Naive B cell (primary cell): ENCODE results near the gene OPHN1. TPM values are rescaled to one million over a fixed set of nuclear protein-coding genes. Genes with fewer than 3 reads are reported as not detected.
A peak's percentile ranks its signal among the peaks of the same experiment; 100 is the strongest.

Experiments
- ATAC-seq, 2 donors: fragments of 150-1000 bp; cut with Tn5 transposase; 2 replicates each; pipeline ENCODE4 v1.10.0; 2021; ENCODE audit warnings: low read depth in 2 of 2, mild to moderate bottlenecking in 2 of 2, moderate library complexity in 2 of 2
- DNase-seq: peaks from one replicate; pipeline ENCODE4 v3.0.0; 2022
- H3K27ac Mint-ChIP-seq, 6 donors: one replicate each; pipeline ENCODE4 v1.8.0; 2020 to 2022; ENCODE audit warnings: mild to moderate bottlenecking in 6 of 6, mixed read lengths in 6 of 6, moderate library complexity in 5 of 6, inconsistent platforms in 2 of 6
- H3K27me3 Mint-ChIP-seq, 3 donors: one replicate each; pipeline ENCODE4 v1.8.0; 2021 to 2022; ENCODE audit warnings: mixed read lengths in 3 of 3, mild to moderate bottlenecking in 1 of 3
- H3K36me3 Mint-ChIP-seq, 2 donors: one replicate each; pipeline ENCODE4 v1.8.0; 2020 to 2022; ENCODE audit warnings: mixed read lengths in 2 of 2, inconsistent platforms in 1 of 2, mild to moderate bottlenecking in 1 of 2
- H3K4me1 Mint-ChIP-seq, 3 donors: one replicate each; pipeline ENCODE4 v1.8.0; 2020 to 2022; ENCODE audit warnings: mixed read lengths in 3 of 3, inconsistent platforms in 1 of 3, mild to moderate bottlenecking in 1 of 3, moderate library complexity in 1 of 3
- H3K4me3 Mint-ChIP-seq, 8 donors: one replicate each; pipeline ENCODE4 v1.8.0; 2020 to 2022; ENCODE audit warnings: mild to moderate bottlenecking in 8 of 8, mixed read lengths in 8 of 8, moderate library complexity in 8 of 8, inconsistent platforms in 2 of 8
- H3K9me3 Mint-ChIP-seq, 7 donors: one replicate each; pipeline ENCODE4 v1.8.0; 2020 to 2022; ENCODE audit warnings: mixed read lengths in 7 of 7, mild to moderate bottlenecking in 5 of 7, inconsistent platforms in 2 of 7, moderate library complexity in 1 of 7
- polyA plus RNA-seq, 6 donors: library from polyadenylated mRNA; unstranded; fragments of 300-500 nt; fragmentation: Illumina TruSeq; gene quantifications; one replicate each; pipeline ENCODE4 v1.2.3, GENCODE V29; 2021; ENCODE audit warnings: low read depth in 6 of 6

OPHN1 gene, protein sequence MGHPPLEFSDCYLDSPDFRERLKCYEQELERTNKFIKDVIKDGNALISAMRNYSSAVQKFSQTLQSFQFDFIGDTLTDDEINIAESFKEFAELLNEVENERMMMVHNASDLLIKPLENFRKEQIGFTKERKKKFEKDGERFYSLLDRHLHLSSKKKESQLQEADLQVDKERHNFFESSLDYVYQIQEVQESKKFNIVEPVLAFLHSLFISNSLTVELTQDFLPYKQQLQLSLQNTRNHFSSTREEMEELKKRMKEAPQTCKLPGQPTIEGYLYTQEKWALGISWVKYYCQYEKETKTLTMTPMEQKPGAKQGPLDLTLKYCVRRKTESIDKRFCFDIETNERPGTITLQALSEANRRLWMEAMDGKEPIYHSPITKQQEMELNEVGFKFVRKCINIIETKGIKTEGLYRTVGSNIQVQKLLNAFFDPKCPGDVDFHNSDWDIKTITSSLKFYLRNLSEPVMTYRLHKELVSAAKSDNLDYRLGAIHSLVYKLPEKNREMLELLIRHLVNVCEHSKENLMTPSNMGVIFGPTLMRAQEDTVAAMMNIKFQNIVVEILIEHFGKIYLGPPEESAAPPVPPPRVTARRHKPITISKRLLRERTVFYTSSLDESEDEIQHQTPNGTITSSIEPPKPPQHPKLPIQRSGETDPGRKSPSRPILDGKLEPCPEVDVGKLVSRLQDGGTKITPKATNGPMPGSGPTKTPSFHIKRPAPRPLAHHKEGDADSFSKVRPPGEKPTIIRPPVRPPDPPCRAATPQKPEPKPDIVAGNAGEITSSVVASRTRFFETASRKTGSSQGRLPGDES
- under 1 TPM in 1 of 6 donors, not detected in 5; 0.51 TPM for polyA plus RNA-seq

DNA sequence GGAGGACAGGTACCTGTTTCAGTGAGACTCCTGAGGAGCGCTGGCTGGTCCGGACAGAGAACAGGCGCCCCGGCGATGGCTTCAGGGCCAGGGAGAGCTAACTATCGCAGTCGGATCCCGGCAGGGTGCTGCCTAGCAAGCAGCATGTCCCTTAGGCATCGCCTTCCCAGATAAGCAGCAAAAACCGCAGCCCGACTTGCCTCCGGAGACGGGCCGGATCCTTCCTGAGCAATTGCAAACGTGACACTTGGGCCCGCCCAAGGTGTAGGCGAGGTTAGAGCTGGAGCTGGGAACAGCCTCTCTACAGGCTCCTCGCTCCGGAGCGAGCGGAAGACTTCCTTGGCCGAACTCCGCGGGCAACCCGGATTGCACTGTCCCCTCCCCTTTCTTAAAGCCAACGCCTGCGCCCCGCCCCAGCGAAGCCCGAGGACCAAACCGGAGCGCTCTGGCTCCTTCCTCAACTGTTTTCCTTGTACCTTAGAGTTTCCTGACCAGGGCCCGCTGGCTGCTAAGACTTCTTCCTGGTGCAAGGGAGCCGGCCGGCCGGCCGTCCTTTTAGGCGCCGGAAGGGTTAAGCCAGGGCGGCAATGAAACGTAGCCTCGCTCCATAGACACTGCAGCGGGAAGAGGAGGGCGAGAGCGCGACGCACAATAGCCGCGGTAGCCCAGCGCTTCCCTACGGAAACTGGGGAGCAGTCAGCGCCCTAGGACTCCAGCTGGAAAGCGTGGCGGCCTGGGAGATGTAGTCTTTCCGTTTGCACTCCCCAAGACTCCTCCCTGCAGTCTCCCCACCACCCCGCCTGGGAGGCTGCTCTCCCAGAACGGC is at the start of gene OPHN1:
TSS of gene OPHN1 (minus strand) at position 341 of the 826 bp plus-strand sequence. CDS start 475 bp downstream, outside the sequence.
- H3K27me3 Mint-ChIP-seq = peaks cover 24 to 43% (median 37%) of the 10 kb centered on the region in 3 donors
- no peak for DNase-seq
- H3K4me3 Mint-ChIP-seq = peak within 1 kb of the TSS; percentile 53 to 88 (median 82)

DNA sequence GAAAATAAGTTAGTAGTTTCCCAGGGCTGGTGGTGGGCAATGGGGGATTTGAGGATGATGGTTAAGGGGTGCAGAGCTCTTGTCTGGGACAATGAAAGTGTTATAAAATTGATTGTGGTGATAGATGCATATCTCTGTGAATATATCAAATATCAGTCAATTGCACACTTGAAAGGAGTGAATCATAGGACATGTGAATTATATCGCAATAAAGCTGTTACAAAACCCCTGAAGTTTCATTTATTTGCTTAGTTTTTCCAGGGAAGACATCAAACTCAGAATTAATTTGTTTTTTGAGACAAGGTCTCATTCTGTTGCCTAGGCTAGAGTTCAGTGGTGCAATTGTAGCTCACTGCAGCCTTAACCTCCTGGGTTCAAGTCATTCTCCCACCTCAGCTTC is 47.7 kb upstream of the OPHN1 start:
- no peaks in the 10 kb centered on the region for H3K4me1 Mint-ChIP-seq

More for the DNA sequence above, at the start of gene OPHN1:
- H3K27ac Mint-ChIP-seq = no peak within 1 kb of the TSS
- peaks cover 5 to 17% (median 10%) of the 10 kb centered on the region in 3 donors for H3K4me1 Mint-ChIP-seq
- ATAC-seq = no peak
- H3K9me3 Mint-ChIP-seq = peaks cover 0 to 7% (median 0%) of the 10 kb centered on the region in 7 donors
- no peaks in the 10 kb centered on the region for H3K36me3 Mint-ChIP-seq

DNA sequence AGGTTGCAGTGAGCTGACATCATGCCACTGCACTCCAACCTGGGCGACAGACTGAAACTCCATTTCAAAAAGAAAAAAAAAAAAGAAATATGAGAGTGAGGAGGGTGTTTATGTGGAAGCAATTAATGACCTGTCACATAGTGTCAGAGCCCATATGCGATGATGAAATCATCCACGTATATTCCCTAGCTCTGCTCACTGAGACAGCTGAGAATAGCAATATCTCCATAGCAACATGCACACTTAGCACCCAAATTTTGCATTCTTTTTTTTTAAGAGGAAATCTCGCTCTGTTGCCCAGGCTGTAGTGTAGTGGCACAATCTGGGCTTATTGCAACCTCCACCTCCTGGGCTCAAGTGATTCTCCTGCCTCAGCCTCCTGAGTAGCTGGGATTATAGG is 31.5 kb upstream of the OPHN1 start:
- no peak for DNase-seq
- Mint-ChIP-seq H3K4me1 (no peaks in the 10 kb centered on the region), H3K27me3 (no peaks in the 10 kb centered on the region), H3K36me3 (no peaks in the 10 kb centered on the region), H3K9me3 (peaks cover 0 to 2% (median 0%) of the 10 kb centered on the region in 7 donors), H3K27ac (no peak overlapping the region), H3K4me3 (no peak overlapping the region)
- ATAC-seq = no peak

More for the DNA sequence above, 47.7 kb upstream of the OPHN1 start:
- Mint-ChIP-seq H3K36me3 (no peaks in the 10 kb centered on the region), H3K27ac (no peak overlapping the region), H3K9me3 (peaks cover 0 to 2% (median 0%) of the 10 kb centered on the region in 7 donors), H3K27me3 (peaks cover 0 to 8% (median 8%) of the 10 kb centered on the region in 3 donors), H3K4me3 (no peak overlapping the region)
- ATAC-seq (no peak), DNase-seq (no peak)

DNA sequence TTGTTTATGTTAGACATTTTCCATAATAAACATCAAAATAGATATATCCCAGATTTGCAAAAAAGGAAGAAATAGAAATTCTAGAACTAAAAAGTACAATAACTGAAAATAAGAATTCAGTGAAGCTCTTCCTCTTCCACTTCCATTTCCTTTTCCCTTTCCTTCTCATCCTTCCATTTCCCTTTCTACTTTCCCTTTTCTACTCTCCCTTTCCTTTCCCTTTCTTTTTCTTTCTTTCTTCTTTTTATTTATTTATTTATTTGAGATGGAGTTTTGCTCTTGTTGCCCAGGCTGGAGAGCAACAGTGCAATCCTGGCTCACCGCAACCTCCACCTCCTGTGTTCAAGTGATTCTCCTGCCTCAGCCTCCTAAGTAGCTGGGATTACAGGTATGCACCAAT is 30.6 kb upstream of the OPHN1 start:
- peak overlapping the region in 1 of 6 donors; percentile 47 for H3K27ac Mint-ChIP-seq
- ATAC-seq = no peak
- H3K36me3 Mint-ChIP-seq = no peaks in the 10 kb centered on the region
- no peak for DNase-seq
- no peak overlapping the region for H3K4me3 Mint-ChIP-seq
- no peaks in the 10 kb centered on the region for H3K4me1 Mint-ChIP-seq
- no peaks in the 10 kb centered on the region for H3K27me3 Mint-ChIP-seq
- H3K9me3 Mint-ChIP-seq = peaks cover 0 to 2% (median 0%) of the 10 kb centered on the region in 7 donors

DNA sequence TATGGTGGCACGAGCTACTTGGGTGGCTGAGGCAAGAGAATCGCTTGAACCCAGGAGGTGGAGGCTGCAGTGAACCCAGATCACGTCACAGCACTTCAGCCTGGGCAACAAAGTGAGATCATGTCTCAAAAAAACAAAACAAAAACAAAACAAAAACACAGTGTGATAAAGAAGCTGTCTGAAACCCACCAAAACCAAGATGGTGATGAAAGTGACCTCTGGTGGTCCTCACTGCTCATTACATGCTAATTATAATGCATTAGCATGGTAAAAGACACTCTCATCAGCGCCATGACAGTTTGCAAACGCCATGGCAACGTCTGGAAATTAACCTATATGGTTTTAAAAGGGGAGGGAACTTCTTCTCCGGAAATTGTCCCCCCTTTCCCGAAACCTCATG is 29.4 kb upstream of the OPHN1 start:
- H3K27me3 Mint-ChIP-seq = no peaks in the 10 kb centered on the region
- H3K9me3 Mint-ChIP-seq = peaks cover 0 to 2% (median 0%) of the 10 kb centered on the region in 7 donors
- H3K36me3 Mint-ChIP-seq = no peaks in the 10 kb centered on the region
- H3K4me1 Mint-ChIP-seq = no peaks in the 10 kb centered on the region
- no peak overlapping the region for H3K4me3 Mint-ChIP-seq
- ATAC-seq = peak in 1 of 2 donors; percentile 35
- DNase-seq = peak; percentile 1
- H3K27ac Mint-ChIP-seq = no peak overlapping the region

DNA sequence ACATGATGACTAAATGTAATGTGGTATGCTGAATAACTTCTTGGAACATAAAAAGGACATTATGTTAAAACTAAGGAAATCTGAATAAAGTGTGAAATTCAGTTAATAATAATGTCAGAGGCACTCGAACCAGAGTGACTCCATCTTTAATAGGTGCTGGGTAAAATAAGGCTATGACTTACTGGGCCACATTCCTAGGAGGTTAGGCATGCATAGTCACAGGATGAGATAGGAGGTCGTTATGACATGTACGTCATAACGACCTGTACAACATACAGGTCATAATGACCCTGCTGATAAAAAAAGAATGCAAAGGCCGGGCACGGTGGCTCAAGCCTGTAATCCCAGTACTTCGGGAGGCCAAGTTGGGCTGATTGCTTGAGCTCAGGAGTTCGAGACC is 28.9 kb upstream of the OPHN1 start:
- DNase-seq (no peak), ATAC-seq (no peak)
- Mint-ChIP-seq H3K36me3 (no peaks in the 10 kb centered on the region), H3K4me1 (no peaks in the 10 kb centered on the region), H3K4me3 (no peak overlapping the region), H3K27me3 (no peaks in the 10 kb centered on the region), H3K9me3 (no peaks in the 10 kb centered on the region), H3K27ac (no peak overlapping the region)

DNA sequence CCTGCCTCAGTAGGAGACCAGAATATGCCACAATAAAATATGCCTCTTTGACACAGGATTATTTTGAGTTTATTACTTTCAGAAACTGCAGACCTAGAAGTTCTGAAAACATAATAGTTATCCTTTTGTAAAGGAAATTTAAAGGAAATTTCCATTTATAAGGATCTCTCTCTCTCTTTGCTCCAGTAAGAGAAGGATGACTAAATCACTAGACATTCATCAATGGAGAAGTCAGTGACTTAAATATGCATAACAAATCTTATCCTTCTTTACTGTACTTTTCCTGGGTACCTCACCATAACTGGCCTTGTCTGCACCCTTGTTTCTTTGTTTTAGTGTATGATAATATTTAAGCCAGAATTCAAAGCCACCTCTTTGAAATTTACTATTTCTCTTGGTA is 28.3 kb upstream of the OPHN1 start:
- DNase-seq = no peak
- H3K36me3 Mint-ChIP-seq = no peaks in the 10 kb centered on the region
- H3K27ac Mint-ChIP-seq = no peak overlapping the region
- H3K27me3 Mint-ChIP-seq = no peaks in the 10 kb centered on the region
- H3K4me3 Mint-ChIP-seq = no peak overlapping the region
- no peaks in the 10 kb centered on the region for H3K4me1 Mint-ChIP-seq
- H3K9me3 Mint-ChIP-seq = peaks cover 0 to 1% (median 0%) of the 10 kb centered on the region in 7 donors
- ATAC-seq = no peak

DNA sequence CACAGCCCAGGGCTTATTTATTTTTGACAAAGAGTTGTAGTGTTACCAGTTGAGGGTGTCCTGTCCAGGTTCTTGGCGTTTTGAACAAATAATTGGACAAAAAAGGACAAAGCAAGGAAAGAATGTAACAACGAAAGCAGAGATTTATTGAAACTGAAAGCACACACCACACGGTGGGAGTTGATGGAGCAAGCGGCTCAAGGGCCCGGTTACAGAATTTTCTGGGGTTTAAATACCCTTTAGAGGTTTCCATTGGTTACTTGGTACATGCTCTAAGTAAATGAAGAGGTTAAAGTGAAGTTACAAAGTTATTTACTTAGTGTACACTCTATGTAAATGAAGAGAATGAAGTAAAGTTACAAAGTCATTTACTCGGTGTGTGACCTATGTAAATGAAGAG is 27.8 kb upstream of the OPHN1 start:
- Mint-ChIP-seq H3K4me3 (peak overlapping the region in 1 of 8 donors; percentile 15), H3K27me3 (no peaks in the 10 kb centered on the region)

DNA sequence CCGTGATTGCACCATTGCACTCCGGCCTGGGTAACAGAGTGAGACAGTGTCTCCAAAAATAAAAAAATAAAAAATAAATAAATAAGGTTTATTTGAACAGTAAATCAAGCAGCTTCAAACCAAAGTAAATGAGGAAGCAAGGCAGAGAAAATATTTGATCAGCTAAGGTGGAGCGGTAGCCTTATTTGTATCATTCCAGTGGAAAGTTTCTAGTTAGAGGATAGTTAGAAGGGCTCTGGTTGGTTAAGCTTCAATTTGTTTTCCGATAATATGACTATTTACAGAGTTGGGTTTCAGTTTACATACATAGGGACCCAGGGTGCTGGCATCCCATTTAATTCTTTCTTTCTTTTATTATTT is 21.8 kb upstream of the OPHN1 start:
- ATAC-seq = no peak
- H3K4me3 Mint-ChIP-seq = no peak overlapping the region
- H3K9me3 Mint-ChIP-seq = peaks cover 0 to 1% (median 0%) of the 10 kb centered on the region in 7 donors
- DNase-seq = no peak
- H3K4me1 Mint-ChIP-seq = no peaks in the 10 kb centered on the region
- H3K36me3 Mint-ChIP-seq = no peaks in the 10 kb centered on the region
- no peak overlapping the region for H3K27ac Mint-ChIP-seq
- H3K27me3 Mint-ChIP-seq = no peaks in the 10 kb centered on the region

More for the DNA sequence above, 27.8 kb upstream of the OPHN1 start:
- H3K4me1 Mint-ChIP-seq = no peaks in the 10 kb centered on the region
- no peak for ATAC-seq
- H3K27ac Mint-ChIP-seq = no peak overlapping the region
- no peak for DNase-seq
- no peaks in the 10 kb centered on the region for H3K36me3 Mint-ChIP-seq
- H3K9me3 Mint-ChIP-seq = peaks cover 0 to 1% (median 0%) of the 10 kb centered on the region in 7 donors

DNA sequence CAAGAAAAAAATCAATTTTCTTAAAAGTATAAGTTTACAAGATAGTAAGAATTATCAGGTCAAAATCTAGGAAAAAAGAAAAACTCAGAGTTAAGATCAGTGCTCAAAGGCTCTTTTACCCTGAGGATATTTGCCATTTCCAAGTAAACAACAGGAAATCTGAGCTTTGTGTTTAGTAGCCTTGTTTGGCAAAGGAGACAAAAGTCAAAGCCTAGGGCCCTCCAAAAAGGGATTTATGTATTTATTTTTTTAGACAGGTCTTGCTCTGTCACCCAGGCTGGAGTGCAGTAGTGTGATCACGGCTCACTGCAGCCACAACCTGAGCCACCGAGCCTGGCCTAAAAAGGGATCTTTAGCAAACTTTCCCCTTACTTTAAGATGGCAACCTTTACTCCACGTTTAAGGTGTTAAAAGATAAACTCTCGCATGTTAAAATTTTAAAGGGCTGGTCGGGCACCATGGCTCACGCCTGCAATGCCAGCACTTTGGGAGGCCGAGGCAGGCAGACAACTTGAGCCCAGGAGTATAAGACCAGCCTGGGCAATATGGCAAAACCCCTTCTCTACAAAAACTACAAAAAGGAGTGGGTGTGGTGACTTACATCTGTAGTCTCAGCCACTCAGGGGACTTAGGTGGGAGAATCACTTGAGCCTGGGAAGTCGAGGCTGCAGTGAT is 21.3 kb upstream of the OPHN1 start:
- no peaks in the 10 kb centered on the region for H3K27me3 Mint-ChIP-seq
- H3K9me3 Mint-ChIP-seq = peaks cover 0 to 1% (median 0%) of the 10 kb centered on the region in 7 donors
- no peaks in the 10 kb centered on the region for H3K36me3 Mint-ChIP-seq
- no peak overlapping the region for H3K4me3 Mint-ChIP-seq
- DNase-seq = no peak
- no peak overlapping the region for H3K27ac Mint-ChIP-seq
- H3K4me1 Mint-ChIP-seq = no peaks in the 10 kb centered on the region
- no peak for ATAC-seq

DNA sequence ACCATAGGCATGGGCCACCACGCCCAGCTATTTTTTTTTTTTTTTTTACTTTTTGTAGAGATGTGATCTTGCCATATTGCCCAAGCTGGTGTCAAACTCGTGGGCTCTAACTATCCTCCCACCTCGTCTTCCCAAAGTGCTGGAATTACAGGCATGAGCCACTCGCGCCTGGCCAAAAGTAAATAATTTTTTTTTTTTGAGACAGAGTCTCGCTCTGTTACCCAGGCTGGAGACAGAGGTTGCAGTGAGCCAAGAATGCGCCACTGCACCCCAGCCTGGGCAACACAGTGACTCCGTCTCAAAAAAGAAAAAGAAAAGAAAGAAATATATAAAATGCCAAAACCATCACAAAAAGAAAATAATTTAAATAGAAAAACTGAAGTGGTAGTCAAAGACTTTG is 18.4 kb upstream of the OPHN1 start:
- peaks cover 0 to 1% (median 0%) of the 10 kb centered on the region in 7 donors for H3K9me3 Mint-ChIP-seq

DNA sequence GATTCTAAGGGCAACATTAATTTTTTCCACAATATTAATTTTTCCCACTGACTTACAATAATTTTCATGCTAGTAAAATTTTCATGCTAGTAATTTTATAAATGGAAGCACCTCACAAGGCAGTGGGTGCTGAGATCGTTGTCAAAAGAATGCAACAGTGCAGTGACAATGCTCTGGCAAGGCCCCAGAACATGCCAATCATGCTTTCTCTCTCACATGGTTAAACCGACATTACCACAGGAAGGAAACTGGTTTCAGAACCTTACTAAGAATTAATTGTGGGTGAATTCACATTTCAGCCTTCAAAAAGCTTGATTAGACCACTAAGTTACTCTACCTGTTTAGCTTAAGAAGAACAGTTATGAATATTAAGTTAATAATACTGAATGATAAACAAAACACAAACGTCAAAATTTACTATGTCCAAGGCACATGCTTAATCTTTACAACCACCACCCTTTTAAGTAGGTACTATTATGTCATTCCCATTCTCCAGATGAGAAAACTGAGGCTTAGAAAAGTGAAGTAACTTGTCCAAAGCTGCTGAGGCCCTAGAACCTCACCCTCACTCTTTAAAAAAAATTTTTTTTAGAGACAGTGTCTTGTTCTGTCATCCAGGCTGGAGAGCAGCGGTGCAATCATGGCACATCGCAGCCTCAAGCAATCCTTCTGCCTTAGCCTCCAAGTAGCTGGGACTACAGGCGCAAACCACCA is 10.0 kb upstream of the OPHN1 start:
- H3K27ac Mint-ChIP-seq = no peak overlapping the region
- no peak overlapping the region for H3K4me3 Mint-ChIP-seq
- H3K4me1 Mint-ChIP-seq = no peaks in the 10 kb centered on the region
- no peak for ATAC-seq
- H3K9me3 Mint-ChIP-seq = peaks cover 0 to 2% (median 0%) of the 10 kb centered on the region in 7 donors
- H3K36me3 Mint-ChIP-seq = no peaks in the 10 kb centered on the region
- no peak for DNase-seq
- no peaks in the 10 kb centered on the region for H3K27me3 Mint-ChIP-seq

More for the DNA sequence above, 18.4 kb upstream of the OPHN1 start:
- no peaks in the 10 kb centered on the region for H3K4me1 Mint-ChIP-seq
- ATAC-seq = no peak
- H3K27ac Mint-ChIP-seq = no peak overlapping the region
- no peaks in the 10 kb centered on the region for H3K27me3 Mint-ChIP-seq
- H3K4me3 Mint-ChIP-seq = no peak overlapping the region
- no peaks in the 10 kb centered on the region for H3K36me3 Mint-ChIP-seq
- no peak for DNase-seq
